Epithelial cell of proximal tubule (primary cell): ENCODE measurements around the gene TEAD3. TPM values are rescaled to one million over a fixed set of nuclear protein-coding genes. Genes with fewer than 3 reads are reported as not detected.

Experiments used
- DNase-seq: peaks from one replicate; pipeline ENCODE4 v3.0.0-alpha.2; 2011; ENCODE audit warnings: low read depth
- H3K4me3 ChIP-seq: 2 replicates; pipeline ENCODE4 v1.5.1; 2011; ENCODE audit warnings: low read depth, mild to moderate bottlenecking, low read length
- CTCF ChIP-seq: conservative IDR thresholded peaks from 2 replicates; pipeline ENCODE4 v1.5.1; 2012; ENCODE audit warnings: low read depth, mild to moderate bottlenecking, low read length
- total RNA-seq: library from RNA; depleted of rRNA; stranded (reverse); fragments of >200 nt; gene quantifications from 2 replicates; pipeline ENCODE4 v1.2.3, GENCODE V29; 2015

Gene TEAD3
- total RNA-seq, 1 donor from 2014 or later: 19.1 TPM

DNA sequence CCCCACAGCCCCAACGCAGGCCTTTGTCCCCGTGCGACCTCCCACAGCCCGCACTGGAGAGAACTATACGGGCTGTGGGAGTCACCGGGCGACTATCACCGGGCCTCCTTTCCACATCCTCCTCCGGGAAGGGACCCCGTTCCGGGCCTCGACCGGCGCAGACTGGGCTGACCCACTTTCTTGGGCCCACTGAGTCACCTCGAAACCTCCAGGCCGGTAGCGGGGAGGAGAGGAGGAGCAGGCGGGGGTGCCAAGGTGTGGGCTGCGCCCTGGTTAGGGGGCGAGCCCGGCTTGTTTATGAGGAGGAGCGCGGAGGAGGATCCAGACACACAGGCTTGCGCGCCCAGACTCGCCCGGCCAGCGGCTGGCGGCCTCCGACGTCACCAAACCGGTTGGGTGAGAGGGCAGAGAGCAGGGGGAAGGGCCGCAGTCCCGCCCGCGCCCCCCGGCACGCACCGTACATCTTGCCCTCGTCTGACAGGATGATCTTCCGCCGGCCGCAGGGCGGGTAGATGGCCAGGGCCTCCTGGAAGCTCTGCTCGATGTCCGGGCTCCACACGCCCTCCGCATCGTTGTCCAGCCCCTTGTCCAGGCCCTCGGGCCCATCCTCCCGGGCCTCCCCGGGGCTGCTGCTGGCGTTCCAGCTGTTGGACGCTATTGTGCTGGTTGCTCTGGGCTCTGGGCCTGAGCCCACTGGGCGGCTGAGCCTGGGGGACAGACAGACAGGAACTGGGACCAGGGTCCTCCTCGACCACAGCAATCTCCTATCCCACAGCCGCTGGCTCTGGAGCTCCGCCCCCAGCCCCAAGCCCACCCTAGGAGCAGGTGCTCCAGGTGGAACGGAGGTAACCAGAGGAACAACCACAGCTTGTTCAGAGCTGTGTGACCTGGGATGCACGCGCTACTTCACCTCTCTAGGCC is 10.6 kb downstream of the TEAD3 start:
- no peak for TF ChIP-seq CTCF
- H3K4me3 ChIP-seq: no peak overlapping the region
- no peak for DNase-seq

GRCh38 chr6:35485402-35485877 is 11.4 kb downstream of the TEAD3 start:
- no peak overlapping the region for H3K4me3 ChIP-seq
- TF ChIP-seq CTCF: no peak

DNA sequence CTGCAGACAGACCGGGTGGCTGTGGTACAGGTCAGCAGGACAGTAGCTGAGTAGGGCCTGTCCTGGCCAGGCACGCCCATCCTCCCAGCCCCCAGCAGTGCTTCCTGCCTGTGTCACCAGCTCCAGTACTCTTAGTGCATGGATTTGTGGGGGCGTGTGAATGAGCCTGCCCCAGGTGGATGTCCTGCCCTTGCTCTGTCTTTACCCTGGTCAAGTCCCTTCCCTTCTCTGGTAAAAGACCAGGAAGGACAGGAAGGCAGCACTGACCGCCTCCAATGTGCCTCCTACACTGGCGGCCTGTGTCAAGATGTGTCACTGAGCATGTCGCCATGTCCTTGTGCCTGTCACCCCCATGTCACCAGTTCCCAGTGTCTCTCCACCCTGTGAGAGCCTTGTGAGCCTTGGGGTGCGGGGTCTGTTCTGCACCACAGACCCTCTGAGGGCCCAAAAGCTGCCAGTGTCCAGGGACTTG is 11.9 kb downstream of the TEAD3 start:
- DNase-seq: no peak
- no peak for TF ChIP-seq CTCF
- no peak overlapping the region for H3K4me3 ChIP-seq

More at GRCh38 chr6:35485402-35485877, 11.4 kb downstream of the TEAD3 start:
- DNase-seq: no peak

DNA sequence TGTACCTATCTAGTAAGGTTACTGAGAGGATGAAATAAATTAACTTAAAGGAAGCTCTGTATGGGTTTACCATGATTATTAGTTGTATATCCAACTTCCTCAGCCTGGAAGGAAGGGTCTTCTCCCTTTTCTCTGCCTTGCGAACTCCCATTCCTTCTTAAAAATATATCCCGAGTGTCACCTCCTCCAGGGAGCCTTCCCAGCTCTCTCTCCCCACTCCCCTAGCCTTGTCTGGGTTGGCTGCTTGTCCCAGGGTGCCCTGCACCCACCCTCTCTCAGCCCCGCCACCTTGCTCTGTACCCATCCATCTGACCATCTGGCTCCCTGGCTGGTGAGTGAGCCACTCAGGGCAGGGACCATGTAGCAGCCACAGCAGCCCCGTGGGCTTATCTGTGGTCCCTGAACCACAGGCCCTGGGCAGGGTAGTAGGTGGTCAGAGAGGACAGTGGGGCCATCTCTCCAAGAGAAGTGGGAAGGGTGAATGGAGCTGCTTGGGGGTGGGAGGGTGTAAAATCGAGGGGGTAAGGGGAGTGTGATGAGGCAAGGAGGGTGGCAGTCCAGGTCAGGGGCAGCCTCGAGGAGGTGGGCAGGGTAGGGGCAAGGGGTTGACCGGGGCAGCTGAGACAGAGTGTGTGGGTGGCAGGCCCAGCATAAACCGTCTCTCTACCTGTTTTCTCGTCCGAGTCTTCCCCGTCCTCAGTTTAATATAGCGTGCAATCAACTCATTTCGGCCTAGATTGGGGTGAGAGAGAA is 12.8 kb downstream of the TEAD3 start:
- DNase-seq: no peak
- H3K4me3 ChIP-seq: no peak overlapping the region
- no peak for TF ChIP-seq CTCF

GRCh38 chr6:35483490-35483889 is 13.4 kb downstream of the TEAD3 start:
- no peak overlapping the region for H3K4me3 ChIP-seq
- no peak for DNase-seq
- TF ChIP-seq CTCF: no peak

DNA sequence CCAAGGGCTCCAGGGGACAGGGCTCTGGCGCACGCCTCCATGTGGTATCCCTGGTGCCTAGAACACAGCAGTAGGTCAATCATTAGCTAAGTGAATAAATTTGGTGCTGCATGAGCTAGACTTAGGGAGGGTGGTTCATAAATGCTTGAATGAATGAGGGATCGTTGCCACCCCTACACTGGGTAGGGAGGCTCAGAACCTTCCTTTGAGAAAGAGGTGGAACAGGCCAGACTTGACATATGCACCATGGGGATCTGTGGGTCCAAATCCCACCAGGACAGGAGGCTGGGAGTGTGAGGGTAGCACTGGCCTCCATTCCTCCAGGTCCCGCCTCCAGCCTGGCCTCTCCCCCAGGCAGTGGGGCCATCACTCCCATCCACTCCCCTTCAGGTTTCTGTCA is 13.8 kb downstream of the TEAD3 start:
- H3K4me3 ChIP-seq: no peak overlapping the region
- no peak for TF ChIP-seq CTCF
- no peak for DNase-seq
